ENCODE measurements around the gene RSBN1. TPM values are rescaled to one million over a fixed set of nuclear protein-coding genes. Genes with fewer than 3 reads are reported as not detected.

Gene RSBN1
- total RNA-seq, 1 donor from 2014 or later, result 26.8 TPM

DNA sequence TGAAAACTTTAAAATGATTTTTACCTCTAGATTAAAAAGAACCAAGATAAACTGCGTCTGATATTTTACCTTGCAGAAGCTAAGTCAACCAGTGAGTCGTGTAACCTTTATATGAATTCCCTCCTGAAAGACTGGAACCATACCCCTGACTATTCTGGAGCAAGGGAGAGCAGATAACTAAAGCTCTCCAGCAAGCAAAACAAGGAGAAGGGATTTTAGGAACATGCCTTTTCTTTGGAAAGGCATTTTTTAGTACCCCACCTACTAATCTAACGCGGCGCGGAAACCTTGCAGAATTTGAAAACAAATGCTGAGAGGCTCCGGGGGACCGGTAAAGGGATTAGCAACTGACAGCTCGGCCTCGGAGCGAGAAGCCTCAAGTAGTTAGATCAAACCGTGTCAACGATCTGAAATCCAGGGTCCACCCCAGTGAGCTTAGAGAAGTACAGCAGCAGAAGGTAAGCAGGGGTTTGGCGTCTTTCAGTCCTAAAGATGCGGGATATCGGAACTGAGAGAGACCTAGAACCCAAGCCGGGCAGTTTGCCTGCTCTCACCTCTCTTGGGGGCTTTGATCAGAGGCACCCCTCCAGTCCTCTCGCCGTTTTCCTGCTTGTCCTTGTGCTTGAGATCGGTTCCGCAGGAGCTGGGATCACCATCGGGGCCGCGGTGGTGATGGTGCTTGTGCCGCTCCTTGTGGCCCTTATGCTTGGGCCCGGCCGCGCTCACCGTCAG, 954 bp downstream of the RSBN1 start:
- peak; percentile 14 for DNase-seq (ENCODE audit: low read depth, low spot score)
- peaks cover 28% of the 10 kb centered on the region for H3K4me1 Mint-ChIP-seq
- peak overlapping the region; percentile 96 for H3K4me3 Mint-ChIP-seq
- TF ChIP-seq, protein P1, sequence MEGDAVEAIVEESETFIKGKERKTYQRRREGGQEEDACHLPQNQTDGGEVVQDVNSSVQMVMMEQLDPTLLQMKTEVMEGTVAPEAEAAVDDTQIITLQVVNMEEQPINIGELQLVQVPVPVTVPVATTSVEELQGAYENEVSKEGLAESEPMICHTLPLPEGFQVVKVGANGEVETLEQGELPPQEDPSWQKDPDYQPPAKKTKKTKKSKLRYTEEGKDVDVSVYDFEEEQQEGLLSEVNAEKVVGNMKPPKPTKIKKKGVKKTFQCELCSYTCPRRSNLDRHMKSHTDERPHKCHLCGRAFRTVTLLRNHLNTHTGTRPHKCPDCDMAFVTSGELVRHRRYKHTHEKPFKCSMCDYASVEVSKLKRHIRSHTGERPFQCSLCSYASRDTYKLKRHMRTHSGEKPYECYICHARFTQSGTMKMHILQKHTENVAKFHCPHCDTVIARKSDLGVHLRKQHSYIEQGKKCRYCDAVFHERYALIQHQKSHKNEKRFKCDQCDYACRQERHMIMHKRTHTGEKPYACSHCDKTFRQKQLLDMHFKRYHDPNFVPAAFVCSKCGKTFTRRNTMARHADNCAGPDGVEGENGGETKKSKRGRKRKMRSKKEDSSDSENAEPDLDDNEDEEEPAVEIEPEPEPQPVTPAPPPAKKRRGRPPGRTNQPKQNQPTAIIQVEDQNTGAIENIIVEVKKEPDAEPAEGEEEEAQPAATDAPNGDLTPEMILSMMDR (conservative IDR thresholded peaks at IDR 0.05), result no peak
- H3K36me3 Mint-ChIP-seq (ENCODE audit: low read depth), result peaks cover 4% of the 10 kb centered on the region
- peak overlapping the region; percentile 98 for H3K27ac Mint-ChIP-seq (ENCODE audit: unreplicated experiment)
- H3K9me3 Mint-ChIP-seq, result peaks cover 2% of the 10 kb centered on the region
- no peaks in the 10 kb centered on the region for H3K27me3 Mint-ChIP-seq (ENCODE audit: low read depth)

DNA sequence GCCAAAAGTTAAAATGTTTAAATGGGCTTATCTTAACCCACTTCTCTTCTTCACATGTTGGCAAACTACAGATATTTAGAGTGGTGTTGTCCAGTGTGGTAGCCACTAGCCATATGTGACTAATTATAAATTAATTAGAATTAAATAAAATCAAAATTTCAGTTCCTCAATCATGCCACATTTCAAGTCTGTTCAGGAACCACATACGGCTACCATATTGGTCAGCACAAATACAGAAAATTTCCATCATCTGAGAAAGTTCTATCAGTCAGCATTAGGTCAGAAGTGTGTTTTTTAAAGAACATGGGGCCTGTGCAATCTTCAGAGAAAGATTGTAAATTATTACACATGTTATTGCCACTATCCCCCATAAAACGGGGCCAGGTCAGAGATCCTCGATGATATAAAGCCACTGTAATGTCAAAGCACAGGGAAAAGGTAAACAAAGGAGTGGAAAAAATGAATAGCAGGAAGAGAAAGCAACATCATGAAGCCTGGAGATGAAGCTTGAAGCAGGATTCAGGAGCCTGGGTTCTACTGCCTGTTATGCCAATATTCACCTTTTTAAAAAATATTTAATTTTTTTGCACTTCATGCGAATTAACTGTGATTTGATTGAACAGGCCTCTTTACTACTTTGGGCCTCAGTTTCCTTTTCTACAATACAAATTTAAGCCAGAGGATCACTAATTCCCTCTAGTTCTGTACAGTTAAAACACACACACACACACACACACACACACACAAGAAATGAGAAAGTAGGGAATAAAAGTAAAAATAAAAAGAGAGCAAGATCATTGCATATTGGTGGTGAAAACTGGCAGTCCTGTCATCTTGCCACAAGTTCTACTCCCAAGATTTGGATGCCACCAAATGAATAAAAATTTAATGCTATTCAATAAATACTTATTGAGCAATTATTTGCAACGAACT, 2.3 kb downstream of the RSBN1 start:
- H3K27ac Mint-ChIP-seq (ENCODE audit: unreplicated experiment), result no peak overlapping the region
- peaks cover 2% of the 10 kb centered on the region for H3K9me3 Mint-ChIP-seq
- H3K4me1 Mint-ChIP-seq, result peaks cover 28% of the 10 kb centered on the region
- H3K27me3 Mint-ChIP-seq (ENCODE audit: low read depth), result no peaks in the 10 kb centered on the region
- DNase-seq (ENCODE audit: low read depth, low spot score), result no peak
- peak overlapping the region; percentile 96 for H3K4me3 Mint-ChIP-seq
- TF ChIP-seq, protein P1 (conservative IDR thresholded peaks at IDR 0.05), result no peak
- peaks cover 6% of the 10 kb centered on the region for H3K36me3 Mint-ChIP-seq (ENCODE audit: low read depth)

DNA sequence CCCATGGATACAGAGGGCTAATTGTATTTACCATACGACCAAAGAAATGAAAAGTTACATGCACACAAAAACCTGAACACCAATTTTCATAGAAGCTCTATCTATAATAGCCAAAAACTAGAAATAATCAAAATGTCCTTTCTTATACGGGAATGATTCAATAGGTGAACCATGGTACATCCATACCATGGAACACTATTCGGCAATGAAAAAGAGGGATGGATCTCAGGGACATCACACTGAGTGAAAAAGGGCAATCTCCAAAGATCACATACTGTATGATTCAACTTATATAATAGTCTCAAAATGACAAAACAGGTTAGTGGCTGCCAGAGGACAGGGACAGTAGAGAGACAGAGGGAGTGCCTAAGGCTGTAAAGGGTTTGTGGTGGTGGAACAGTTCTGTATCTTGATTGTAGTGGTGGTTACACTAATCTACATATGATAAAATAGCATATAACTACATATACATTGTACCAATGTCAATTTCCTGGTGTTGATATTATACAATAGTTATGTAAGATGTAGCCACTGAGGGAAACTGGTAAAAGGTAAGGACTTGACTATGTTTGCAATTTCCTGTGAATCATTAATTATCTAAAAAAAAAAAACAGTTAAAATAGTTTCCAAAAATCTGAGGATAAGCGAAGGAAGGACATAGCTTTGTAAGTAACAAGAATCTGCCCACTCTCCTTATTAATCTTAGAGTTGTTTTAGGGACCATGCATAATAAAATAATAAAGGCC, 3.7 kb downstream of the RSBN1 start:
- H3K9me3 Mint-ChIP-seq, result peaks cover 2% of the 10 kb centered on the region
- H3K36me3 Mint-ChIP-seq (ENCODE audit: low read depth), result peaks cover 6% of the 10 kb centered on the region
- no peaks in the 10 kb centered on the region for H3K27me3 Mint-ChIP-seq (ENCODE audit: low read depth)
- H3K4me1 Mint-ChIP-seq, result peaks cover 35% of the 10 kb centered on the region
- TF ChIP-seq, protein P1 (conservative IDR thresholded peaks at IDR 0.05), result no peak
- H3K4me3 Mint-ChIP-seq, result peak overlapping the region; percentile 77
- H3K27ac Mint-ChIP-seq (ENCODE audit: unreplicated experiment), result no peak overlapping the region
- DNase-seq (ENCODE audit: low read depth, low spot score), result no peak

DNA sequence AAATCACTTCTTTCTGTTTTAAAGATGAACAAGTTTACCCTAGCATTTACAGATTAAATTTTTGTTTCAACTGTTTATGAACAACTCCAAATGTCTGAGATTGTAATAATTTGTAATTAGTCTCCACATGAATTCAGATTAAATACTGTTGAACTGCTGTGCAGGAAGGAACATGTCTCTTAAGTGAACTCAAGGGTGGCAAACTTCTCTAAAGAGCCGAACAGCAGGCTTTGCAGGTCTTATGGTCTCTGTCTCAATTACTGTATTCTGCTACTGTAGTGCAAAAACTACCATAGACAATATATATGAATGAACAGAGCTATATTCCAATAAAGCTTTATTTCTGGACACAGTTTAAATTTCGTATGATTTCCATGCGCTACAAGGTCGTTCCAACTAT, 6.6 kb downstream of the RSBN1 start:
- peaks cover 2% of the 10 kb centered on the region for H3K9me3 Mint-ChIP-seq
- H3K36me3 Mint-ChIP-seq (ENCODE audit: low read depth), result peaks cover 13% of the 10 kb centered on the region
- DNase-seq (ENCODE audit: low read depth, low spot score), result no peak
- H3K4me1 Mint-ChIP-seq, result peaks cover 28% of the 10 kb centered on the region
- no peak overlapping the region for H3K27ac Mint-ChIP-seq (ENCODE audit: unreplicated experiment)
- TF ChIP-seq, protein P1 (conservative IDR thresholded peaks at IDR 0.05), result no peak
- H3K4me3 Mint-ChIP-seq, result no peak overlapping the region
- H3K27me3 Mint-ChIP-seq (ENCODE audit: low read depth), result no peaks in the 10 kb centered on the region

DNA sequence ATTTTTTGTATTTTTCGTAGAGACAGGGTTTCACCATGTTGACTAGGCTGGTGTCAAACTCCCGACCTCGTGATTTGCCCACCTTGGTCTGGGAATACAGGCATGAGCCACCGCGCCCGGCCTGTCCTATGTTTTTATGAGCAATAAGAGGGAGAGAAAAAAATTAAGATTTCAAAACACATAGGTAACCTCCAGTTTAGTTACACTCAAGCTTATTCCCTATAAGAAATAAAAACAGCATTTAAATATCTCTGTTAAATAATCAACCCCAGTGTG, 7.1 kb downstream of the RSBN1 start:
- no peak overlapping the region for H3K27ac Mint-ChIP-seq (ENCODE audit: unreplicated experiment)
- TF ChIP-seq, protein P1 (conservative IDR thresholded peaks at IDR 0.05), result no peak
- H3K9me3 Mint-ChIP-seq, result peaks cover 2% of the 10 kb centered on the region

More for the DNA sequence above, 7.1 kb downstream of the RSBN1 start:
- Mint-ChIP-seq H3K27me3 (ENCODE audit: low read depth) (no peaks in the 10 kb centered on the region), H3K4me3 (no peak overlapping the region), H3K4me1 (peaks cover 24% of the 10 kb centered on the region), H3K36me3 (ENCODE audit: low read depth) (peaks cover 13% of the 10 kb centered on the region)
- DNase-seq (ENCODE audit: low read depth, low spot score), result no peak
